Transverse colon (tissue), 3 donors: ENCODE measurements around the gene PPP4R2.

Experiments used
- CTCF ChIP-seq, 5 experiments: fragments of 200-600 bp in 3 of 5; fragments of 450-650 bp in 2 of 5; sonication (generic) in 3 of 5; IDR thresholded peaks; 1 replicate in 2 of 5; 2 replicates in 3 of 5; pipeline ENCODE4 v1.5.1; 2016 to 2017; ENCODE audit warnings: antibody characterized with exemption in 5 of 5, inconsistent platforms in 3 of 5, mild to moderate bottlenecking in 2 of 5, moderate library complexity in 1 of 5
- EP300 ChIP-seq: sonication (generic); formaldehyde crosslinking; IDR thresholded peaks from one replicate; pipeline ENCODE4 v1.6.1; 2017; ENCODE audit warnings: antibody characterized with exemption, low read depth
- POLR2A ChIP-seq: fragments of 450-650 bp; IDR thresholded peaks from one replicate; pipeline ENCODE4 v1.6.1; 2016; ENCODE audit warnings: antibody characterized with exemption, mild to moderate bottlenecking, moderate library complexity

DNA sequence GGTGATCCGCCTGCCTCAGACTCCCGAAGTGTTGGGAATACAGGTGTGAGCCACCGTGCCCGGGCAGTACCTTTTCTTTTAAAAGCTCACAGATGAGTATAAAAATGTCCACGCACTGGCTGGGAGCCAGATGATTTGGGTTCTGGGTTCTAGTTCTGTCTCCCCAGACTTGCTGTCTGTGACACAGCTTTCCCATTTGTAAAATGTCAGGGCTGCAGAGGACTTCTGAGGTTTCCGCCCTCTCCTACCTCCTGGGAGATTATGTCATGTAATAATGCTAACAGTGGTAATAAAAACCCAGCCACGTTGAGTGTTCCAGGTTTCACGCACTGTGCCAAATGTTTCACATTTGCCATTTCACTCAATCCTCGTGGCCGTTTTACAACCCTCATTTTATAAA, 1.3 kb upstream of the PPP4R2 start:
- TF ChIP-seq POLR2A = no peak
- peak in 1 of 5 experiments; percentile 3 for TF ChIP-seq CTCF (IDR thresholded peaks at IDR 0.05)
- TF ChIP-seq EP300 = no peak
